NCI-H69 (cell line): Measurements from ENCODE around the gene NCF4.

Source experiments
- DNase-seq: peaks from one replicate; lab custom pipeline; 2025; lab: John Stamatoyannopoulos, UW

The NCF4 gene

DNA sequence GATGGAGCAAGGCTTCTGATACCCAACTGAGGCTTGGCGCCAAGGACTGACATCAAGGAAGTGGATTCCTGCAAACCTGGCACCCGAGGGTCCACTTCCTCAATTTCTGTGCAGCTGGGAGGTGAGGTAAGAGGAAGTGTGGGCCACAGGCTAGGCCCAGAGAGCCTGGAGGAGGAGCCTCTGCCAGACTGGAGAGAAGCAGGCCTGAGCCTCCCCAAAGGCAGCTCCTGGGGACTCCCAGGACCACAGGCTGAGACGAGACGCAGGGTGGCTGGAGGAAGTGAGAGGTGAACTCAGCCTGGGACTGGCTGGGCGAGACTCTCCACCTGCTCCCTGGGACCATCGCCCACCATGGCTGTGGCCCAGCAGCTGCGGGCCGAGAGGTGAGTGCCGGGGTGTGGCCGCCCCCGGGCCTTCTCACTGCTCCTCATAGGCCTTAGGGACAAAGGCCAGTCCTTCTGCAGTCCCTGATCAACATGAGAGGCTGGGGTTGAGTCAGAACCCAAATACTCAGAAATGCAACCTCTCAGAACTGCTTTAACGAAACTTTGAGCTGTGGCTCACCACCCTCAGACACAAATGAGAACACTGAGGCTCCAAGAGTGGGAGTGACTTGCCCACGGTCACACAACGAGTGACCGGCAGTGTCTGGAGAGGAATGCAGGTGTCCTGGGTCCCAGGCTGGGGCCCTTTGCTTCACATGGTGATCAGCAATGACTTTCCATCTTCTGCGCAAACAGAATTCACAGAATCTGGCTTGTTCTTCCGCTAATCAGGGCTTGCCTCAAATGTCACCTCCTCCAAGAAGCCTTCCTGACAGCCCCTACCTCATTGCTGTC, at the start of gene NCF4:
NCF4 (plus strand) TSS at position 186 of the 839 bp plus-strand sequence; CDS start at position 352, 166 bp downstream.
- DNase-seq, result no peak

DNA sequence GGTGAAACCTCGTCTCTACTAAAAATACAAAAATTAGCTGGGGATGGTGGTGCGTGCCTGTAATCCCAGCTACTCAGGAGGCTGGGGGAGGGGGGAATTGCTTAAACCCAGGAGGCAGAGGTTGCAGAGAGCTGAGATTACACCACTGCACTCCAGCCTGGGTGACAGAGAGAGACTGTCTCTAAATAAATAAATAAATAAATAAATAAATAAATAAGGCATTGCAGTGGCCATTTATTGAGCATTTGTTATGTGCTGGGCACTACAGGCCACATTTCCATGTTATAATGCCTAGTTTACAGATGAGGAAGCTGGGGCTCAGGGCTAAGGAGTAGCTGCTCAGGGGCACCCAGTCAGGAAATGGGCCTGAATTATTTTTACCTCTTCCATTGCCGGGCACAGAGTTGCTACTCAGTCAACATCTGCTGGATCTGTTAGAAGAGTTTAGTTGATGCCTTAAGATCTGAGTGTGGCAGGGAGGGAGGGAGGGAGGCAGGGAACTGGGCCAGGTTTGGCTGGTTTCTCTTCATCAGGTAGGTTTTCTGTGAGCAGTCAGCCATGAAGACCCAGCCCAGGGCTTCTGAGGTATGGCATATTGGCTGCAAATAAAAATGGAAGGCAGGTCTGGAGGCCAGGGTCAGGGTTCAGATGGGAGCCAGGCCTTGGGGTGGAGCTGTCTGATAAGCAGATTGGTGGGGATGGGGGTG, 49.6 kb upstream of the NCF4 start:
- DNase-seq, result no peak

DNA sequence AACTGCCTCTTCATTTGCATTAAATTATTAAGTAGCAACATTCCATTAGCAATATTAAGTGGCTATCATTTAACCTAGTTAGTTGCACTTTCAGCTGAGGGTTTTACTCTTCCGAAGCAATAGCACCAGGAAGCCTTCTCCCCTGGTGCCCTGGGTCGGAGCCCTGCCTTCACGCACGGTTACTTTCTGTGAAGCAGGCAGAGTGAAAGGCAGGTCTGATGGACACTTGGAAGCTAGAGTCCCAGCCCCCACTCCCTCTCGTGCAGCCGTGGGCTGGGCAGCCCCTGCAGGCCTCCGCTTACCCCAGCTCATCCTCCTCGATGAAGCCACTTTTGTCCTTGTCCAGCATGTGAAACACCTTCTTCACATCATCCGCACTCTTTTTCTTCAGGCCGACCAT, 46.0 kb upstream of the NCF4 start:
- DNase-seq, result no peak

DNA sequence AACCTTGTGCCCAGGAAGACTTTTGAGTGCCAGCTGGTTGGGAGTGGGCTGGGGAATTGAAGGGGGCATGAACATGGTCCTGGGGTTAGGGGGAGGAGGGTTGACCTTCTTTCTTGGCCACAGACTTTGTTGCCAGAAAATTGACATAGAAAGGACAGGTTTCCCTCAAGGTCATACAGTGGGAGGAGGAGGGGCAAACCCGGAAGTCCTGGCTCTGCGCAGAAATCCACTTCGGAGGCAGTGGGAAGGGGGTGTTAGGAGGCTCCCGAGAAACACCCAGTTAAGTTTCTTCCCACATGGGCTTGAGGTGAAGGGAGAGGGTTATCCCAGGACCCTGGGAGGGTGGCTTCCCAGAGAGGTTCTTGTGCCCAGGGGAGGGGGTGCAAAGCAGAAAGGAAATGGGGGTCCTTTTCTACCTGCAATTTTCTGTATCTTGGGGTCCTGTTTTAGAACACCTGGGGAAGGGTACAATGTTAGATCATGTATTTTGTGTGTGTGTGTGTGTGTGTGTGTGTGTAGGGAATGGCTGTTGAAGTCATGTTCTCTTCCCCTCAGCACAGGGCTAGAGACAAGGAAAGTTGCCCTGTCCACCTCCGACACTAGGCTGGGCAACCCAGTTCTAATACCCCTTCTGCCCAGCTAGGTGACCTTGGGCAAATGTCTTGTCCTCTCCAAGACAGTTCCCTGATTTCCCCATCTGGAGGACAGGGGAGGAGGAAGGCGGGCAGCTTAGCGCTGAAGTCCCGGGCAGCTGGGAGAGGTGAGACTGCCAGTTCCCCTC, 45.1 kb upstream of the NCF4 start:
- no peak for DNase-seq

DNA sequence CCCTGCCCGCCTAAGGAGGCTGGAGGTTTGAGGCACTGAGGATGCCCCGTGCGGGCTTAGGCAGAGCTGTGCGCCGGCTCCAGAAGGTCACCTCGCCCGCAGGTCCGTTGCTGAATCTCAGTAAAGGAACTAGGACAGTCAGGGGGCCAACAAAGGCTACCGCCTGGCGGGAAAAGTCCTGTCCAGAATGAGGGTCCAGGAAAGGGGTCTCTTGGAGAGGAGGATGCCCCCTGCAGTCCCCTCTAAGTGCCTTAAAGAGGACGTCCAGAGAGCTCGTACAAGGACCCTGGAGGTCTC, 44.5 kb upstream of the NCF4 start:
- no peak for DNase-seq

DNA sequence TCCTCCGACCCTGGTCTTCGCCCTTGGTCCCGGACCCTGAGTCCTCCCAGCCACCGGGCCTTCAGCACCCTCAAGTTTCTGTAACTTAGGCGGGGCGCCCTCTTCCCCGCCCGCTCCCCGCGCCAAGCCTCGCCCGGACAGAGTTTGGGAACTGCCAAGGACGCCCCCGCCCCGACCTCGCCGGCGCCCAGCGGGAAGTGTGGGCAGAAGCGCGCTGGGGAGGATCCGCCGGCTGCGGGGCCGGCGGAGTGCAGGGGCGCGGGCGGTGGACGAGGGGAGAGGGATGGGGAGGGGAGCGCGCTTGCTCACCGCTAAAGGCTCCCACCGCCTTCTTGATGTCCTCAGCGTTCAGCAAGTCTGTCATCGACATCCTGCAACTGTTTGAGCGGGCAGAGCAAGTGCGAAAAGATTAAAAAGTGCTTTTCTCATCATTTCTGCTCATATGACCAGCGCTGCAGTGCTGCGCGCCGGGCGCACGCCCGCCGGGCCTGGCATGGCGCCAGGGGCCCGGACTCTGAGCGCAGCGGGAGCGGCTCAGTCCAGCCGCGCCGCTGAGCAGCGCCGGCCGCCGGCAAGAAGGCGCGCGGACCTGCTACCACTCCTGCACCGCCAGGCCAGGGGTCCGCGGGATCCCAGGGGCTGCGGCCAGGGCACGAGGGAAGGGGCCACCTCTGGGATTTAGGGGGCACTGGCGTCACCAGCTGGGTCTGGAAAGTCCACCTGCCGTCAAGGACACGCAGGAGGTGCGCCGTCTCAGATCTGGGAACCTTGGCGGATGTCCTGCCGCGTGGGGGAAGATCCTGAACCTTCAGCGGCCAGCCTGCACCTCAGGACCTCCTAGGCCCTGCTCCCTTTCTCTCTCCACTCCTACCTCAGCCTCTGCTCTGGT, 43.9 kb upstream of the NCF4 start, which contains the start of gene PVALB:
PVALB (minus strand) TSS at position 400 of the 889 bp plus-strand sequence; CDS start at position 370, 30 bp downstream.
- peak; percentile 69 for DNase-seq

DNA sequence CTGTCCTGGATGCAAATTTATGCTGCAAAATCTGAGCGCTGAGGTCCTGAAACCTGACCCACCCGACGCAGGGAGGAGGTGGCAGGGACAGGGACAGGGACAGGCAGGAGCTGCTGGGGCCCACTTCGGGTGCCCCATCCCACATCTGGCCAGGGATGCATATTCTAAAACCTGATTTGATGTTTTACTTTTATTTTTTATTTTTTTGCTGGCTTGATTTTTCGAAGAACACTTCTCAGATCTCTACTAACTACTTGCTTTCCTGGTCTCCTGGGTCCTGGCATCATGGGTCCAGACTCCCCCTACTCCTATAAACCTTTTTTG, 43.3 kb upstream of the NCF4 start:
- no peak for DNase-seq

DNA sequence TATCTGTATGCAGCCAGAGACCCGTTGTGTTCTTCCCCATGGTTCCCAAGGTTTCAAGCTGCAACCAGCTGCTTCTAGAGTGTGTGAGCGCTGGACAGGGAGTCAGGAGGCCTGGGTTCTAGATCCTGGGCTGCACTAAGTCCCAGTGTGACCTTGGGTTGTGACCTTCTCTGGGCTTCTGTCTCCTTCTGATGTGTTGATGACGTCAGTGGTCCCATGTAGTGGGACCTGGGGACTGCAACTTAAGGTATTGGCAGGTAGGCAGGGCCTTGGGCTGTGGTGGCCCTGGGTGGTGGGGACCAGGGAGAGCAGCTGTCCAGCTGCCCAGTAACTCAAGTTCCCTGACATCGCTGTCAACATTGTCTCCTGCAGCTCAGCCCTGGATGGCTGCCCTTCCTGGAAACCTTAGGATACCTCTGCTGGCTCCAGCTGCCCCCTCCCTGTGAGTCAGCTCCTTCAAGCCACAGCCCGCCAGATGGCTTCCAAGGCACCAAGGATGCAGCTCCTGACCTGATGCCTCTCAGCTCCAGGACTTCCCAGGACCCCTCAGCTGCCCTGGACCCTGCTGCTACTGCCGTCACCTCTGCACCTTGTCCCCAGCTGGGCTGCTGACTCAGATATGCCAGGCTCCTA, 42.7 kb upstream of the NCF4 start:
- no peak for DNase-seq

DNA sequence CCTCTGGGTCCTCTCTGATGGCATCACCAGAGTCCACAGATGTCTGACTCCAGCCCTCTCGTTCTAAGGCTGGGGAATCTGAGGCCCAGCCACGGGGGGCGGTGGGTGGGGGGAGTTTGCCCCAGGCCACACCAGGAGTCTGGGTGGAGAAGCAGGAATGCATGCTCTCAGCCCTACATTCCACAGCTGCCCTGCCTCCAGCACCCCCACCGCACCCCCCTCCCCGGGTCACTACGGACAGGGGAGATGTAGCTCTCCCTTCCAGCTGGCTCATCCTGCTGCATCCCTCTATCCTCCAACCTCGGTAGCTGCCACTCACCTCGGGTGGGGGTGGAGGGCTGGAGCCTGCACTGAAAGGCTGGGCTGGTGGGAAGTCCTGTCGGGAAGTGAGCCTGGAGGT, 41.7 kb upstream of the NCF4 start:
- DNase-seq, result no peak

DNA sequence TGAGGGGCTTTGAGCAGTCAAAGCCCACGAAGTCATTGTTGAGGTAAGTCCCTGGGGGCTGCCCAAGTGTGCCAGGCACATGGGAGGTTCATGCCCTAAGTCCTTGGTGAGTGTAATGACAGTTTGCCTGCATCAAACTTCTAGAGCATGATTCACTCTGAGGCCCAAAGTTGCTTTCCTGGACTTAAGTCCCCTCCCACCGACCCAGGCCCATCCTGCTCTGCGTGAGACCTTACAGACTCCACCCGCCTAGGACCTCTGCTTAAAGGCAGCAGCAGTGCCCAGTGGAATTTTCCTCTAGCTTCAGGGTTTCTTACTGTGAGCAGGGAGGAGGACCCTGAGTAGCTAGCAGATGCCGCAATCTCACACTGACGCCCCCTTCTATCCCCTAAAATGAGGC, 38.2 kb upstream of the NCF4 start:
- DNase-seq, result no peak

DNA sequence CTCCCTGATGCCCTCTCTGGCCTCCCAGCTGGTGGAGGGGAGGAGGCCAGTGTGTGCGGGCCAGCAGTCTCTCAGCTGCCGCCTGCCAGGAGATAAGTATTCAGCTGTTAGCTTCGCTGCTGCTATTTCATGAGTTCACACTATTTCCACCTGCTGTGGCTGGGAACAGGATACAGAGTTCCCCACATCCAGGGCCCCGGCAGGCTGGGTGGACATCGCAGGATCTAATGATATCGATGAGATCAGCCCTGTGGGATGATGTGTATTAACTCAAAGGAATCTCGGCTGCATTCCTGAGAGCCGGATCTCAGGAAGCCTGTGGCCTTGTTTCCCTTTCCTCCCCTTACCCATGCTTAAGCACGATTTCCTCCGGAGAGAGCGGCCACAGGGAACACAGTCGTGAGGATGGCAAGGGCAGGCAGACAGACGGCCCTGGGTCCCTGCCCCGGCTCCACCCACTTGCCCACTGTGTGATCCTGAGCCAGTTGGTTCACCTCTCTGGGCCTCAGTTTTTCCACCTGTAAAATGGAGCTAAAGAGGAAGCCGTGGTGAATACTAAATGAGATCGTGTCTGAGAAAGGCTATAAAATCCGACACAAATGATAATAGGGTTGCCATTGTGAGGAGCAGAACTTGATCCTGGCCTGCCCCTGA, 37.5 kb upstream of the NCF4 start:
- no peak for DNase-seq

DNA sequence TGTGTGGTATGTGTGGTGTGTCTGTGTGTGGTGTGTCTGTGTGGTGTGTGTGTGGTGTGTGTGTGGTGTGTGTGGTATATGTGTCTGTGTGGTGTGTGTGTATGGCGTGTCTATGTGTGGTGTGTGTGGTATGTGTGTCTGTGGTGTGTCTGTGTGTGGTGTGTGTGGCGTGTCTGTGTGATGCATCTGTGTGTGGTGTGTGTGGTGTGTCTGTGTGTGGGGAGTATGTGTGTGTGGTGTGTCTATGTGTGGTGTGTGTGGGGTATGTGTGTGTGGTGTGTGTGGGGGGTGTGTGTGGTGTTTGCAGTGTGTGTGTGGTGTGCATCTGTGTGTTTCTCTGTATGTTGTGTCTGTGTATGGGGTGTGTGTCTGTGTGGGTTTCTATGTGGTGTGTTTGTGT, 36.2 kb upstream of the NCF4 start:
- DNase-seq, result no peak

DNA sequence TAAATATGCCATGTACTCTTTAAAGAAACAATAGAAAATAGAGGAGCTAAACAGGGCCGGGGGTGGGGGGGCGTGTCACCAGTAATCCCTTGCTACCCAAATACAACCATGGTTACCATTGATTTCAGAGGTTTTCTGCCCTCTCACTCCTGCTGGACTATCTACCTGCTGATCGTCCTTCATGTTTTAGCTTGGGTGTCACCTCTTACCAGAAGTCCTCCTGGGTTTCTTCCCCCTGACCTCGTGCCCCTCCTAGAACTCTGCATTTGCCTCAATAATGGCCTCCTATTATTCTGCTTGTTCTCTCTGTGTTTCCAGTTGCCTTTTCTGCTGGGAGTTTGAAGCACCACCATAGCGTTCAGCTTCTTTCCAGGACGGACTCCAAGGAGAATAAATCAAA, 34.5 kb upstream of the NCF4 start:
- no peak for DNase-seq

DNA sequence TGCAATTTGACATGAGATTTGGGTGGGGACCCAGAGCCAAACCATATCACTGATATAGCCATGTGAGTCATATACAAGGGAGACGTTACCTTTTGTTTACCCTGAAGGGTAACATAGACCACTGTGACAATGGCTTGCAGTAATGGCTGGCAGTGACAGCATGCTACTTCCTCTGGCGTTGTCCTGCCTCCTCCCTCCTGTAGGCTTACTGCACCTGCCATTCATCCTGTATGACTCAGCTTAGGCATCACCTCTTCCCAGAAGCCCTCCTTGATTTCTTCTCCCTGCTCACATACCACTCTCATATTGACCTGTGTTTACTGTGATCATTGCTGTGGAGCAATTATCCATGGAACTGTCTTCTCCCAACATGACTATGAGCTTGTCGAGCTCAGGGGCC, 32.0 kb upstream of the NCF4 start:
- DNase-seq, result peak; percentile 27

DNA sequence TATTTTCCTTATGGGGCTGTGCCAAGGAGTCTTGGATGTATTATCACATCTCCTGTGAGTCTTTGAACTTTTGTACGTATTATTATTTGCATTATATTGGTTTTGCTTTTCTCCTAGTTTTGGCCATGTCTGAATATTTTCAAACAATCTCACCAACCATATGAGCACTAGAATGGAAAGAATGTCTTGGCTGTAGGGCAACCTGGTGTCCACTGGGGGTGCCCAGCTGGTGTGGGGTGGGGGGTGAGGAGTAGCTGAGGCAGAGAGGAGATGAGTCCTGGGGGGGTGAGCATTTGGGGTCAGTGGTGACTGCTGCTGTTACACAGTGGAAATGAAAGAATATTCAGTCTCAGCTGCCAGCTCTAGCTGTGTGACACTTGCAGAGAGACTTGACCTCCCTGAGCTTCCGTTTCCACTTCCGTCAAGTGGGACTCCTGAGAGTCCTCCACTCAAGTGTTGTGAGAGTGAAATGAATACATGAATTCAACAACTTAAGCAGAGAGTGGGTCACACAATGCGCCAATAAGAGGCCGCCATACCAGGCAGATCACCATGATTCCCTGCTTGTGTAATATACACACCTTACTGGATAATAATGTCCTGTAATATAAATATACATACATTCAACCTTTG, 31.3 kb upstream of the NCF4 start:
- no peak for DNase-seq

DNA sequence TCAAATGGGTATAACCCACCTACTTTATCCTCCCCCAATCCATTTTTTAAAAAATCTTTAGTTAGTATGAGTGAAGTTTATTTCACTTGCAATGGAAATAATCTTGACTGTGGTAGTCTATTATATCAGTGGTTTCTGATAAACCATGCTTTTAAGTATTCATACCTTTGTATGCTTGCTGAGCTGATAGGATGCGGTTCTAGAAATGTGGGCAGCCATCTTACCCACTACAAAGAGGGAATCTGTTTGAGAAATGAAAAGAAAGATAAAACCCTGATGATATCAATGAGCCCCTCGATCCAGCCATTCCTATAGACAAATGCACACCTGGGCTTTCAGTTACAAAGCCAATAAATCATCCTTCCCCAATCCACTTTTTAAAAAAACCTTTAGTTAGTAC, 30.2 kb upstream of the NCF4 start:
- DNase-seq, result no peak

DNA sequence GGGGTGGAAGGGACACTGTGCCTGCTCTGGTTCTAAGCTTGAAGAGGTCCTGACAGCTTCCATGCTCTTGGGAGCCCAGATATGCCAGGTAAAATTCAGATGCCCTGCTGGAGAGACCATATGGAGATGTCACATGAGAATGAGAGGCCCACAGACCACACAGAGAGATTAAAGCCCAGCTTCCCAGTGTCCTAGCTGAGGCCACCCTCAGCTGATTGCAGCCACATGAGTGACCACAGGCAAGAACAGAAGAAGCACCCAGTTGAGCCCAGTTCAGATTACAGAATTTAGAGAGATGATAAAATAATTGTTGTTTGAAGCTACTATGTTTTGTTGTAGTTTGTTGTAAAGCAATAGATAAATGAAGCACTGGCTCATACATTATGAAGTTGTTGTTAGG, 29.6 kb upstream of the NCF4 start:
- DNase-seq, result no peak

DNA sequence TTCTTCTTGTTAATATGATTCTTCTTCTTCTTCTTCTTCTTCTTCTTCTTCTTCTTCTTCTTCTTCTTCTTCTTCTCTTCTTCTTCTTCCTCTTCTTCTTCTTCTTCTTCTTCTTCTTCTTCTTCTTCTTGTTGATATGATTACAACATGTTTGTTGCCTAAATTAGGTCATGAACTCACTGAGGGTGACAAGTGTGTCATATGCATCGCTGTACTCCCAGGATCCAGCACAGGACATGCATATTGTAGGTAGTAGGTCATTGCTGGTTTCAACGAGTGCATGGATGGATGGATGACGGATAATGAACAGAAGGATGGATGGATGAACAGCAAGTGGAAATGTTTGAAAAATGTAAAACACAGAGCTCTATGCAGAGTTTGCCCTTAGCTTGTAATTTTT, 29.1 kb upstream of the NCF4 start:
- no peak for DNase-seq

DNA sequence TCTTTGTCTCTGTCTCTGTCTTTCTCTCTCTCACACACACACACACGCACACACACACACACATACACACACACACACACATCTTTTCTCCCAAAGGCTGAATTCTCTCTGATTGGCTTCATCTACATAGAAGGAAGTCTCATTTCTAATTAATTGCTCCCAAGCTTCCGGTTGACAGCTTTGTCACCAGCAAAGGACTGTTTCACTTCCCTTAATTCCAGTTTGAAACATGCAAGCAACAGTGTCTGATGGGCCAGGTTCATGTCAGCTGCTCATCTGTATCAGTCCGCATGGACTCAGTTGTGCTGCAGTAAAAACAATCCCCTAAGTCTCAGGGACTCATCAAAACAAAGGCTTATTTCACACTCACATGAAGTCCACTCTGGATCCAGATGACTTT, 27.7 kb upstream of the NCF4 start:
- DNase-seq, result no peak

DNA sequence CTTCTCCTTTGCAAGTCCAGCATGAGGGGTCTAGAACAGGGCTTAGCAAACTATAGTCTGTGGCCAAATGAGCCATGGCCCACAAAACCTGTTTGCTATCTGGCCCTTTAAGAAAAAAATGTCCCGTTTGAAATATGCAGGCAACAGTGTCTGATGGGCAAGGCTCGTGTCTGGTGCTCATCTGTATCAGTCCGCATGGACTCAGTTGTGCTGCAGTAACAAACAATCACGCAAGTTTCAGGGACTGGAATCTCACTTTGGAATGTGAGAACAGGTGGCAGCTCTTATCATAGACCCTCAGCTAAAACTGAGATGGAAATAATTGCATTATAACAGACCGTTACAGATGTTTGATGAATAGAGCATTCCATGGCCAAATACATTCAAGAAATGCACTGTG, 24.9 kb upstream of the NCF4 start:
- no peak for DNase-seq
